Calu3 (cell line): ENCODE measurements around the gene NCDN. TPM values are rescaled to one million over a fixed set of nuclear protein-coding genes. Genes with fewer than 3 reads are reported as not detected.
A peak's percentile ranks its signal among the peaks of the same experiment; 100 is the strongest.

Source experiments
- Bru-seq: library from RNA; stranded (reverse); fragments of 400-500 nt; gene quantifications from one replicate; lab custom pipeline; 2021; lab: Mats Ljungman, UMichigan
- BruChase-seq, 2 experiments: library from RNA; stranded (reverse); fragments of 400-500 nt; gene quantifications; one replicate each; lab custom pipeline; 2021; lab: Mats Ljungman, UMichigan
- BruUV-seq: library from RNA; stranded (reverse); fragments of 400-500 nt; replicated peaks from 2 replicates; lab custom pipeline; 2021; lab: Mats Ljungman, UMichigan
- CTCF ChIA-PET: fragments of 300-600 bp; sonication (Branson Sonifier 250); formaldehyde crosslinking; loops from one replicate; lab custom pipeline; 2022; ENCODE audit warnings: antibody characterized with exemption; lab: Charles Lee
- DNase-seq: peaks from one replicate; pipeline ENCODE4 v3.0.0; 2022
- H3K27ac Mint-ChIP-seq: one replicate; pipeline ENCODE4 v1.8.0; 2022; ENCODE audit warnings: mixed read lengths; ENCODE audit not compliant: unreplicated experiment
- H3K27me3 Mint-ChIP-seq: one replicate; pipeline ENCODE4 v1.8.0; 2022; ENCODE audit warnings: mixed read lengths; ENCODE audit not compliant: unreplicated experiment
- H3K36me3 Mint-ChIP-seq: one replicate; pipeline ENCODE4 v1.8.0; 2022; ENCODE audit warnings: mild to moderate bottlenecking, moderate library complexity, mixed read lengths; ENCODE audit not compliant: insufficient read depth, unreplicated experiment
- H3K4me1 Mint-ChIP-seq: one replicate; pipeline ENCODE4 v1.8.0; 2022; ENCODE audit warnings: mild to moderate bottlenecking, low read depth, mixed read lengths; ENCODE audit not compliant: unreplicated experiment
- H3K4me3 Mint-ChIP-seq: one replicate; pipeline ENCODE4 v1.8.0; 2022; ENCODE audit warnings: mild to moderate bottlenecking, low read depth, moderate library complexity, mixed read lengths; ENCODE audit not compliant: unreplicated experiment
- H3K9me3 Mint-ChIP-seq: one replicate; pipeline ENCODE4 v1.8.0; 2022; ENCODE audit warnings: low read depth, mixed read lengths; ENCODE audit not compliant: unreplicated experiment
- intact Hi-C: fragments of 100-400 bp; cut with micrococcal nuclease; formaldehyde crosslinking; loops from one replicate; pipeline ENCODE4 v1.10.0; 2022; ENCODE audit not compliant: unreplicated experiment
- long read RNA-seq: library from polyadenylated mRNA; stranded (forward); transcript quantifications from one replicate; pipeline ENCODE4 v2.0.0, GENCODE V29; 2022
- total RNA-seq: library from RNA; stranded (reverse); gene quantifications from 2 replicates; pipeline ENCODE4 v1.2.3, GENCODE V29; 2022
- TF ChIP-seq, protein P1 (sequence below): fragments of 200-600 bp; IDR thresholded peaks from one replicate; pipeline ENCODE4 v1.8.0; 2022; ENCODE audit warnings: antibody characterized with exemption; ENCODE audit not compliant: unreplicated experiment

The NCDN gene, protein sequence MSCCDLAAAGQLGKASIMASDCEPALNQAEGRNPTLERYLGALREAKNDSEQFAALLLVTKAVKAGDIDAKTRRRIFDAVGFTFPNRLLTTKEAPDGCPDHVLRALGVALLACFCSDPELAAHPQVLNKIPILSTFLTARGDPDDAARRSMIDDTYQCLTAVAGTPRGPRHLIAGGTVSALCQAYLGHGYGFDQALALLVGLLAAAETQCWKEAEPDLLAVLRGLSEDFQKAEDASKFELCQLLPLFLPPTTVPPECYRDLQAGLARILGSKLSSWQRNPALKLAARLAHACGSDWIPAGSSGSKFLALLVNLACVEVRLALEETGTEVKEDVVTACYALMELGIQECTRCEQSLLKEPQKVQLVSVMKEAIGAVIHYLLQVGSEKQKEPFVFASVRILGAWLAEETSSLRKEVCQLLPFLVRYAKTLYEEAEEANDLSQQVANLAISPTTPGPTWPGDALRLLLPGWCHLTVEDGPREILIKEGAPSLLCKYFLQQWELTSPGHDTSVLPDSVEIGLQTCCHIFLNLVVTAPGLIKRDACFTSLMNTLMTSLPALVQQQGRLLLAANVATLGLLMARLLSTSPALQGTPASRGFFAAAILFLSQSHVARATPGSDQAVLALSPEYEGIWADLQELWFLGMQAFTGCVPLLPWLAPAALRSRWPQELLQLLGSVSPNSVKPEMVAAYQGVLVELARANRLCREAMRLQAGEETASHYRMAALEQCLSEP
- total RNA-seq, result 36.0 and 38.0 TPM in 2 replicates
- percentile 60 among the genes with signal in this experiment for Bru-seq, nascent RNA
- percentile 75 among the genes with signal in this experiment for BruChase-seq, experiment 1, labeled RNA remaining after a 6-hour chase
- percentile 69 among the genes with signal in this experiment for BruChase-seq, experiment 2, labeled RNA remaining after a 2-hour chase
- long read RNA-seq, transcript NCDN-202 (7 exons, 3,683 nt), result minor isoform, 6 of 115 reads
- long read RNA-seq, transcript NCDN-201 (8 exons, 3,433 nt), result major isoform, 10 of 115 reads
- long read RNA-seq, partial matches to known transcripts, result 97 of 115 reads
- long read RNA-seq, other reads (novel, unspliced or antisense), result 2 of 115 reads

DNA sequence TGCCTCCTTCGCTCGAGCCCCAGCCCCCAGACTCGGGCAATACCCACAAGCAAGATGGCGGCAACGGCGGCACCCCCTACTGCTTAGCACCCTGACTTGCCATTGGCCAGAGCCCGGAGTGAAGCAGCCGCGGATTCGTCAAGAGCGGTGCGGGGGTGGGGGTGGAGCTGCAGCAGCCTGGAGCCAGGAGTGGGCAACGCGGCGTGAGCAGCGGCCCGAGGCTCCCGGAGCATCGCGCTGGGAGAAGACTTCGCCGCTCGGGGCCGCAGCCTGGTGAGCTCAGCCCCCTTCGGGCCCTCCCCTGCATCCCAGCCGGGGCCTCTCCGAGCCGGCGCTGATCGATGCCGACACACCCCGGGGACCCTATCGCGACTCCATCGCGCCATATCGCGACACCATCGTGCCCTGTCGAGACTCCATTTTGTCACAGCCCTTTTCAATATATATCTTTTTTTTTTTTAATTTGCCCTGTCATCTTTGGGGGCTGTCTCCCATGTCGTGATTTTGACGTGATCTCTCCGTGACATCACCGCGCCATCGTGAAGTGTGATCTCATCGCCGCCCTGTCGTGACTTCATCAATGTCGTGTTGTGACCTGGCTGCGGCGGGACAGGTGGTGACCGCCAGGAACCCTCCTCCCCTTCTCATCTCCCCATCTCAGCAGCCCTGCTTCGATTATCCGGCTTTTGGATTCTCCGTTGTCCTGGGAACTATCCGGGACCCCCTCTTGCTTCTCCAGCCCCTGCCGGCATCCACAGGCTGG, at the start of gene NCDN:
Gene NCDN, plus strand, starts transcription at position 189 of the 763 bp plus-strand sequence. Its CDS starts 392 bp downstream, at position 581.
- H3K4me3 Mint-ChIP-seq, result peak within 1 kb of the TSS; percentile 96
- H3K9me3 Mint-ChIP-seq, result no peaks in the 10 kb centered on the region
- CTCF ChIA-PET, result interaction anchor here (0.6 to 2.6 kb wide), 5 partner anchors 15 to 212 kb away, joined by 3 to 20 read pairs (median 3); partner anchors contain the start of genes CLSPN and TFAP2E
- H3K4me1 Mint-ChIP-seq, result peaks cover 23% of the 10 kb centered on the region
- peaks cover 50% of the 10 kb centered on the region for H3K36me3 Mint-ChIP-seq
- peak; percentile 96 for DNase-seq
- BruUV-seq, result TSS peak; percentile 72
- peak within 1 kb of the TSS; percentile 93 for H3K27ac Mint-ChIP-seq
- H3K27me3 Mint-ChIP-seq, result no peaks in the 10 kb centered on the region
- TF ChIP-seq, protein P1, sequence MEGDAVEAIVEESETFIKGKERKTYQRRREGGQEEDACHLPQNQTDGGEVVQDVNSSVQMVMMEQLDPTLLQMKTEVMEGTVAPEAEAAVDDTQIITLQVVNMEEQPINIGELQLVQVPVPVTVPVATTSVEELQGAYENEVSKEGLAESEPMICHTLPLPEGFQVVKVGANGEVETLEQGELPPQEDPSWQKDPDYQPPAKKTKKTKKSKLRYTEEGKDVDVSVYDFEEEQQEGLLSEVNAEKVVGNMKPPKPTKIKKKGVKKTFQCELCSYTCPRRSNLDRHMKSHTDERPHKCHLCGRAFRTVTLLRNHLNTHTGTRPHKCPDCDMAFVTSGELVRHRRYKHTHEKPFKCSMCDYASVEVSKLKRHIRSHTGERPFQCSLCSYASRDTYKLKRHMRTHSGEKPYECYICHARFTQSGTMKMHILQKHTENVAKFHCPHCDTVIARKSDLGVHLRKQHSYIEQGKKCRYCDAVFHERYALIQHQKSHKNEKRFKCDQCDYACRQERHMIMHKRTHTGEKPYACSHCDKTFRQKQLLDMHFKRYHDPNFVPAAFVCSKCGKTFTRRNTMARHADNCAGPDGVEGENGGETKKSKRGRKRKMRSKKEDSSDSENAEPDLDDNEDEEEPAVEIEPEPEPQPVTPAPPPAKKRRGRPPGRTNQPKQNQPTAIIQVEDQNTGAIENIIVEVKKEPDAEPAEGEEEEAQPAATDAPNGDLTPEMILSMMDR, result no peak
- intact Hi-C loops, result loop anchor here (2.0 kb wide), 1 partner anchor 107 kb away; no protein-coding TSS in a partner anchor

DNA sequence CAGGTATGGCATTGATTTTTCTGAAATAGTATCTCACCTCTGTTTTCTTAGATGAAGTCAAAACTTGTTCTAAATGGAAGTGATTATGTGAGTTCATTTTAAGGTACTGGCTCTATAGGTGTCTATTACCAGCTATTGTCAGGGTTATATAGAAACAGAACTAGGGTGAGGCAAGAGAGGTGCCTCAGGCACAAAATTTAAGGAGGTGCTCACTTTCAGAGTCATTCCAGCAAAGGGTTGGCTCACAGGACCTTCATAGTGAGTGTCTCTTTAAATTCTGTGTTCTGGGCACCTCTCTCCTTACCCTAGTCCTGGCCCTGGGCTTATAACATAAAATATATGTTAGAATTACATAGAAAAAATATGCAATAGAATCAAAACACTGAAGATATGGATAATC, 49.7 kb upstream of the NCDN start:
- H3K27me3 Mint-ChIP-seq, result no peaks in the 10 kb centered on the region
- TF ChIP-seq, protein P1, result no peak
- no peak overlapping the region for H3K4me3 Mint-ChIP-seq
- CTCF ChIA-PET, result no interaction called here
- peaks cover 4% of the 10 kb centered on the region for H3K36me3 Mint-ChIP-seq
- intact Hi-C loops, result loop anchor here (5.0 kb wide), 2 partner anchors 34 to 41 kb away; no protein-coding TSS in a partner anchor
- H3K4me1 Mint-ChIP-seq, result peaks cover 32% of the 10 kb centered on the region
- no peak for DNase-seq
- H3K27ac Mint-ChIP-seq, result no peak overlapping the region
- H3K9me3 Mint-ChIP-seq, result no peaks in the 10 kb centered on the region
- BruUV-seq, result no TSS peak

DNA sequence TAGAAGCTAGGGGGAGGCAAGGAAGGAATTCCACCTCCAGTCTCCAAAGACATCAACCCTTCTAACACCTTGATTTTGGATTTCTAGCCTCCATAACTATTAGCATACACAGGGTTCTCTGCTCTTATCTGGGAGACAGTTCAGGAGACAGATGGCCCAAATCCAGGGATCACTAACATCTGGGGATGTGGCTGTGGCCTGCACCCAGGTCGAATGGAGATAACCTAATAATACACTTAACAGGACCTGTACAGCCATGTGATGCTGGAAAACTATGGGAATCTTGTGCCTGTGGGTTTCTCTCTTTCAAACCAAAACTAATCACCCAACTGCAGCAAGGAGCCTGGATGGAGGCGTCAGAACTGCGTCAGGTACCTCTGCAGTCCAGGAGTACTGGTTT, 48.0 kb upstream of the NCDN start:
- Mint-ChIP-seq H3K27ac (no peak overlapping the region), H3K9me3 (no peaks in the 10 kb centered on the region), H3K27me3 (no peaks in the 10 kb centered on the region), H3K4me1 (peaks cover 32% of the 10 kb centered on the region), H3K4me3 (no peak overlapping the region), H3K36me3 (peaks cover 4% of the 10 kb centered on the region)
- TF ChIP-seq, protein P1, result no peak
- CTCF ChIA-PET, result no interaction called here
- BruUV-seq, result no TSS peak
- DNase-seq, result no peak
- intact Hi-C loops, result loop anchor here (5.0 kb wide), 2 partner anchors 33 to 42 kb away; no protein-coding TSS in a partner anchor
